Cardiac muscle cell (in vitro differentiated cells and primary cell): ENCODE measurements around the gene IL1R1. TPM values are rescaled to one million over a fixed set of nuclear protein-coding genes. Genes with fewer than 3 reads are reported as not detected.
A peak's percentile ranks its signal among the peaks of the same experiment; 100 is the strongest.

Experiments used
- DNase-seq, 2 donors: peaks; one replicate each; pipeline versions ENCODE4 v3.0.0 to v3.0.0-alpha.2; 2010 to 2017; ENCODE audit warnings: low read depth in 1 of 2, low spot score in 1 of 2
- H3K27ac ChIP-seq: fragments of 200-600 bp; sonication (generic); 2 replicates; pipeline ENCODE4 v1.5.1; 2016
- H3K27me3 ChIP-seq: fragments of 200-600 bp; sonication (generic); 2 replicates; pipeline ENCODE4 v1.6.0; 2016; ENCODE audit warnings: control low read depth
- H3K36me3 ChIP-seq: fragments of 200-600 bp; sonication (generic); 2 replicates; pipeline ENCODE4 v1.5.1; 2016; ENCODE audit warnings: control low read depth
- H3K4me1 ChIP-seq: fragments of 200-600 bp; sonication (generic); 2 replicates; pipeline ENCODE4 v1.8.1; 2017; ENCODE audit warnings: low read depth, mild to moderate bottlenecking, mixed run types
- H3K4me3 ChIP-seq: fragments of 200-600 bp; sonication (generic); 2 replicates; pipeline ENCODE4 v1.5.1; 2016; ENCODE audit warnings: mild to moderate bottlenecking
- H3K9me3 ChIP-seq: fragments of 200-600 bp; sonication (generic); 2 replicates; pipeline ENCODE4 v1.5.1; 2017; ENCODE audit warnings: low read depth, mild to moderate bottlenecking, control low read depth
- CTCF ChIP-seq: IDR thresholded peaks from 2 replicates; pipeline ENCODE4 v1.5.1; 2012; ENCODE audit warnings: low read depth, mild to moderate bottlenecking, low read length
- polyA plus RNA-seq: library from polyadenylated mRNA; unstranded; fragments of >200 nt; fragmentation: Nextera tagmentation; extraction: Ambion mirVana; gene quantifications from 2 replicates; pipeline ENCODE4 v1.2.1, GENCODE V29; 2016
- total RNA-seq: library from RNA; depleted of rRNA; stranded (reverse); fragments of >200 nt; gene quantifications from 2 replicates; pipeline ENCODE4 v1.2.3, GENCODE V29; 2016

The IL1R1 gene
- total and polyA plus RNA-seq, 2 experiments from 2014 or later = 0.18 to 1.4 TPM

GRCh38 chr2:102155703-102156515, 13.4 kb downstream of the IL1R1 start:
- H3K4me3 ChIP-seq = no peak overlapping the region
- H3K27ac ChIP-seq = no peak overlapping the region
- no peaks in the 10 kb centered on the region for H3K4me1 ChIP-seq
- no peaks in the 10 kb centered on the region for H3K27me3 ChIP-seq
- H3K9me3 ChIP-seq = no peaks in the 10 kb centered on the region
- TF ChIP-seq CTCF = no peak
- peak in 1 of 2 donors; percentile 92 for DNase-seq
- H3K36me3 ChIP-seq = no peaks in the 10 kb centered on the region

GRCh38 chr2:102158011-102158755, 15.6 kb downstream of the IL1R1 start:
- DNase-seq = peak in 1 of 2 donors; percentile 67
- H3K27ac ChIP-seq = no peak overlapping the region

GRCh38 chr2:102159295-102159694, 16.7 kb downstream of the IL1R1 start:
- no peak for TF ChIP-seq CTCF
- Histone ChIP-seq H3K4me3 (no peak overlapping the region), H3K9me3 (no peaks in the 10 kb centered on the region), H3K4me1 (no peaks in the 10 kb centered on the region), H3K27me3 (no peaks in the 10 kb centered on the region), H3K27ac (no peak overlapping the region), H3K36me3 (no peaks in the 10 kb centered on the region)
- peak in 1 of 2 donors; percentile 68 for DNase-seq

More at GRCh38 chr2:102158011-102158755, 15.6 kb downstream of the IL1R1 start:
- Histone ChIP-seq H3K27me3 (no peaks in the 10 kb centered on the region), H3K4me1 (no peaks in the 10 kb centered on the region), H3K4me3 (no peak overlapping the region), H3K9me3 (no peaks in the 10 kb centered on the region), H3K36me3 (no peaks in the 10 kb centered on the region)
- no peak for TF ChIP-seq CTCF

GRCh38 chr2:102166189-102166845, 23.8 kb downstream of the IL1R1 start:
- H3K27me3 ChIP-seq = no peaks in the 10 kb centered on the region
- H3K9me3 ChIP-seq = no peaks in the 10 kb centered on the region
- H3K36me3 ChIP-seq = no peaks in the 10 kb centered on the region
- peak in 1 of 2 donors; percentile 69 for DNase-seq
- H3K4me1 ChIP-seq = no peaks in the 10 kb centered on the region
- H3K4me3 ChIP-seq = no peak overlapping the region
- no peak overlapping the region for H3K27ac ChIP-seq
- peak; percentile 26 for TF ChIP-seq CTCF

GRCh38 chr2:102168026-102168771, 25.7 kb downstream of the IL1R1 start:
- no peaks in the 10 kb centered on the region for H3K4me1 ChIP-seq

More at GRCh38 chr2:102168026-102168771, 25.7 kb downstream of the IL1R1 start:
- no peaks in the 10 kb centered on the region for H3K36me3 ChIP-seq
- TF ChIP-seq CTCF = no peak
- no peak overlapping the region for H3K27ac ChIP-seq
- no peaks in the 10 kb centered on the region for H3K9me3 ChIP-seq
- H3K4me3 ChIP-seq = no peak overlapping the region
- H3K27me3 ChIP-seq = no peaks in the 10 kb centered on the region
- no peak for DNase-seq
